ENCODE data around the gene PGLYRP2. TPM values are rescaled to one million over a fixed set of nuclear protein-coding genes. Genes with fewer than 3 reads are reported as not detected.

Gene PGLYRP2
- total and polyA plus RNA-seq, 2 of the 13 experiments (the other 11 are each of a cell fraction or from before 2014, with no cell fraction given), result 0.04 to 1.0 TPM

- TF ChIP-seq REL (CRISPR knock-in tag; conservative IDR thresholded peaks at IDR 0.05) (0 out of 2 replicates have a peak, but pooled peaks have one; percentile 52), NONO (IDR thresholded peaks at IDR 0.05) (no peak), NONO (CRISPR knock-in tag; conservative IDR thresholded peaks at IDR 0.05) (no peak), RERE (CRISPR knock-in tag; IDR thresholded peaks at IDR 0.05; ENCODE audit: low read depth) (no peak), RXRB (CRISPR knock-in tag; IDR thresholded peaks at IDR 0.05; ENCODE audit: borderline replicate concordance) (0 out of 2 replicates have a peak, but pooled peaks have one; percentile 0), ZBTB26 (CRISPR knock-in tag; IDR thresholded peaks at IDR 0.05; ENCODE audit: borderline replicate concordance) (no peak), CHCHD3 (CRISPR knock-in tag; IDR thresholded peaks at IDR 0.05) (no peak), PAF1 (CRISPR knock-in tag; IDR thresholded peaks at IDR 0.05) (0 out of 2 replicates have a peak, but pooled peaks have one; percentile 39), ZNF670 (CRISPR knock-in tag; IDR thresholded peaks at IDR 0.05; ENCODE audit: borderline replicate concordance) (0 out of 2 replicates have a peak, but pooled peaks have one; percentile 26), MBD4 (IDR thresholded peaks at IDR 0.05; ENCODE audit: borderline replicate concordance, low read length) (no peak), CREB3 (CRISPR knock-in tag; IDR thresholded peaks at IDR 0.05) (no peak), NFIC (IDR thresholded peaks at IDR 0.05; ENCODE audit: low read length) (0 out of 2 replicates have a peak, but pooled peaks have one; percentile 34), ZEB1 (IDR thresholded peaks at IDR 0.05; ENCODE audit: insufficient replicate concordance, low read depth) (no peak), ZNF441 (CRISPR knock-in tag; IDR thresholded peaks at IDR 0.05; ENCODE audit: borderline replicate concordance) (no peak)
These were observed 59.8 kb downstream of the PGLYRP2 start (continued) for GRCh38 chr19:15419413-15420025.
